Osteoblast (primary cell): ENCODE measurements around the gene NRXN2. TPM values are rescaled to one million over a fixed set of nuclear protein-coding genes. Genes with fewer than 3 reads are reported as not detected.

Experiments
- DNase-seq: peaks from one replicate; pipeline ENCODE4 v3.0.0; 2011; ENCODE audit warnings: low spot score, mixed read lengths; ENCODE audit not compliant: insufficient read length; ENCODE audit errors: missing footprints
- H2AFZ ChIP-seq: 2 replicates; pipeline ENCODE4 v1.6.0; 2011; ENCODE audit warnings: mild to moderate bottlenecking, low read length
- H3K27ac ChIP-seq: 2 replicates; pipeline ENCODE4 v1.5.1; 2011; ENCODE audit warnings: mild to moderate bottlenecking, low read depth, low read length, moderate library complexity
- H3K27me3 ChIP-seq: 2 replicates; pipeline ENCODE4 v1.6.0; 2012; ENCODE audit warnings: mild to moderate bottlenecking, control low read depth, inconsistent platforms, low read length, moderate library complexity; ENCODE audit not compliant: insufficient read depth
- H3K36me3 ChIP-seq: 2 replicates; pipeline ENCODE4 v1.5.1; 2011; ENCODE audit warnings: mild to moderate bottlenecking, low read length, control low read depth, moderate library complexity; ENCODE audit not compliant: insufficient read depth
- H3K4me1 ChIP-seq: 2 replicates; pipeline ENCODE4 v1.5.1; 2011; ENCODE audit warnings: mild to moderate bottlenecking, low read length, control low read depth, moderate library complexity; ENCODE audit not compliant: insufficient read depth
- H3K4me2 ChIP-seq: 2 replicates; pipeline ENCODE4 v1.6.0; 2011; ENCODE audit warnings: mild to moderate bottlenecking, low read length; ENCODE audit not compliant: insufficient read depth
- H3K4me3 ChIP-seq: fragments of 200-600 bp; sonication (generic); 3 replicates; pipeline ENCODE4 v1.5.1; 2012; ENCODE audit warnings: mild to moderate bottlenecking, low read length, inconsistent platforms; ENCODE audit not compliant: insufficient read depth
- H3K79me2 ChIP-seq: 2 replicates; pipeline ENCODE4 v1.6.0; 2012; ENCODE audit warnings: mild to moderate bottlenecking, low read length, control low read depth, inconsistent platforms; ENCODE audit not compliant: insufficient read depth
- H3K9me3 ChIP-seq: 2 replicates; pipeline ENCODE4 v1.5.1; 2011; ENCODE audit warnings: low read depth, low read length, control low read depth
- H4K20me1 ChIP-seq: 2 replicates; pipeline ENCODE4 v1.6.0; 2012; ENCODE audit warnings: mild to moderate bottlenecking, low read length, control low read depth; ENCODE audit not compliant: insufficient read depth
- total RNA-seq: library from RNA; depleted of rRNA; stranded (reverse); fragments of >200 nt; gene quantifications from 2 replicates; pipeline ENCODE4 v1.2.3, GENCODE V29; 2012
- TF ChIP-seq, protein P1 (sequence below): IDR thresholded peaks from 2 replicates; pipeline ENCODE4 v1.5.1; 2011; ENCODE audit warnings: mild to moderate bottlenecking, low read depth, low read length, moderate library complexity; ENCODE audit errors: extremely low read depth

Gene NRXN2
- total RNA-seq, 1 donor, result 90.1 TPM

DNA sequence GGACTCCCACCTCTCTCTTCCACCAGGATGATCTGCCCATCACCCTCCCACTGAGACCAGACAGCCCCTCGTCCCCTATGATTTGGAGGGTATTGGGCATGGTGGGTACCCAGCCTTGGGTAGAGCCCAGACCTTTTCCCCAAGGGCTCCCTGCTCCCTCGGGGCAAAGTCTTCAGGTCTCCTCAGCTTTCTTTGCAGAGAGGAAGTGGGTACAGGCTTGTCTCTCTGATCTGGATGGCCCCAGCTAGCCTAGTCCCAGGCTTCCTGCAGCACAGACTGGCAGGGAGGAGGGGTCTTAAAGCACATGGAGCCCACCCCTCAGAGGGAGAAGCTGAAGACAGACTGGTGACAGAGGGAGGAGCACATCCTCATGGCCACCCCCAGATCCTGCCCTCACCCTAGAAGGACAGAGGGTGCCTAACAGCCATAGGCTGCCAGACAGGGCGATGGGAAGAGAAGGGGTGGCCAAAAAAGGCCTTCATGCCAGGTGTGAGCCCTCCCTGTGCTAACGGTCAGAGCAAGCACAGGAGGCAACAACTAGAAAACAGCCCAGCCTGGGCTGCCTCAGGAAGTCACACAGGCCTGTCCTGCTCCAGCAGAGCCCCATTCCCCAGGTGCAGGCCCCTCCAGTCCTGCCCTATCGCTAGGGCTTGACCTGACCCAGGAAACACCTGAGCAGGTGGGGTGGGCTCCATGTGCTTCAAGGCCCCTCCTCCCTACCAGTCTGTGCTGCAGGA is 101.5 kb downstream of the NRXN2 start:
- TF ChIP-seq, protein P1, sequence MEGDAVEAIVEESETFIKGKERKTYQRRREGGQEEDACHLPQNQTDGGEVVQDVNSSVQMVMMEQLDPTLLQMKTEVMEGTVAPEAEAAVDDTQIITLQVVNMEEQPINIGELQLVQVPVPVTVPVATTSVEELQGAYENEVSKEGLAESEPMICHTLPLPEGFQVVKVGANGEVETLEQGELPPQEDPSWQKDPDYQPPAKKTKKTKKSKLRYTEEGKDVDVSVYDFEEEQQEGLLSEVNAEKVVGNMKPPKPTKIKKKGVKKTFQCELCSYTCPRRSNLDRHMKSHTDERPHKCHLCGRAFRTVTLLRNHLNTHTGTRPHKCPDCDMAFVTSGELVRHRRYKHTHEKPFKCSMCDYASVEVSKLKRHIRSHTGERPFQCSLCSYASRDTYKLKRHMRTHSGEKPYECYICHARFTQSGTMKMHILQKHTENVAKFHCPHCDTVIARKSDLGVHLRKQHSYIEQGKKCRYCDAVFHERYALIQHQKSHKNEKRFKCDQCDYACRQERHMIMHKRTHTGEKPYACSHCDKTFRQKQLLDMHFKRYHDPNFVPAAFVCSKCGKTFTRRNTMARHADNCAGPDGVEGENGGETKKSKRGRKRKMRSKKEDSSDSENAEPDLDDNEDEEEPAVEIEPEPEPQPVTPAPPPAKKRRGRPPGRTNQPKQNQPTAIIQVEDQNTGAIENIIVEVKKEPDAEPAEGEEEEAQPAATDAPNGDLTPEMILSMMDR, result no peak
- no peaks in the 10 kb centered on the region for H3K79me2 ChIP-seq
- no peak overlapping the region for H3K4me2 ChIP-seq
- no peak overlapping the region for H2AFZ ChIP-seq
- no peaks in the 10 kb centered on the region for H3K9me3 ChIP-seq
- H4K20me1 ChIP-seq, result peaks cover 22% of the 10 kb centered on the region
- no peak for DNase-seq
- no peaks in the 10 kb centered on the region for H3K27me3 ChIP-seq
- H3K4me1 ChIP-seq, result peaks cover 3% of the 10 kb centered on the region
- no peak overlapping the region for H3K4me3 ChIP-seq
- no peak overlapping the region for H3K27ac ChIP-seq
- H3K36me3 ChIP-seq, result peaks cover 41% of the 10 kb centered on the region

DNA sequence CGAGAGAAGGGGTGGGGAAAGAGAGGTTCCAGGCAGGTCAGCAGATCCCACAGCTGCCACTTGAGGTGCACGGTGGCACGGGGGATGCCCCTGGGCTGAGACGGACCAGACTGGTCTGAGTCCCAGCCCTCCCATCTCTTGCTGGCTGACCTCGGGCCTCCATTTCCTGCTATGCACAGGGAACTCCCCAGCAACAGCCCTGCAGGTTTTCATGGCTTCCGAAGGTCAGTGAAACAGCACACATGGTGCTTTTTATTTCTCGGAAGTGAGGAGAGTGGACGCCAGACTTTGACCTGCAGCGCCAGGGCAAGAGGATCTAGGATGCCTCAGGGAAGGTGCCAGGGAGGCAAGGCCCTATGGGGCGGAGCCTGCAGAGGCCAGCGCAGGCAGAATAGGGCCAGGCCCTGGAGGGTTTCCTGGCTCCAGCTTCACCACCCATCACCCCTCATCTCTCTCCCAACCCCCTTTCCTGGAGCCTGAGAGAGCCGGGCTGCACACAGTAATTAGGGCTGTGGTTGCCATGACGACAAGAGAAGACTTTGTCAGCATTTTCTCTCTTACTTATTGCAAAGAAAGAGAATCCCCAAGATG is 102.5 kb downstream of the NRXN2 start:
- DNase-seq, result no peak
- Histone ChIP-seq H3K4me3 (no peak overlapping the region), H3K9me3 (no peaks in the 10 kb centered on the region), H2AFZ (no peak overlapping the region), H4K20me1 (peaks cover 24% of the 10 kb centered on the region), H3K79me2 (no peaks in the 10 kb centered on the region), H3K4me1 (peaks cover 3% of the 10 kb centered on the region), H3K27me3 (no peaks in the 10 kb centered on the region), H3K4me2 (no peak overlapping the region), H3K27ac (no peak overlapping the region), H3K36me3 (peaks cover 41% of the 10 kb centered on the region)
- TF ChIP-seq, protein P1, result no peak

GRCh38 chr11:64619811-64620380 is 103.1 kb downstream of the NRXN2 start:
- TF ChIP-seq, protein P1, result no peak
- H2AFZ ChIP-seq, result no peak overlapping the region

GRCh38 chr11:64619196-64619595 is 103.8 kb downstream of the NRXN2 start:
- no peak for DNase-seq
- Histone ChIP-seq H3K36me3 (peaks cover 41% of the 10 kb centered on the region), H3K4me1 (peaks cover 3% of the 10 kb centered on the region), H3K27ac (no peak overlapping the region), H3K9me3 (no peaks in the 10 kb centered on the region), H3K79me2 (no peaks in the 10 kb centered on the region), H3K4me3 (no peak overlapping the region), H3K4me2 (no peak overlapping the region), H2AFZ (no peak overlapping the region), H3K27me3 (no peaks in the 10 kb centered on the region), H4K20me1 (peaks cover 24% of the 10 kb centered on the region)
- TF ChIP-seq, protein P1, result no peak

More at GRCh38 chr11:64619811-64620380, 103.1 kb downstream of the NRXN2 start:
- Histone ChIP-seq H3K27me3 (no peaks in the 10 kb centered on the region), H3K4me2 (no peak overlapping the region), H3K4me3 (no peak overlapping the region), H3K79me2 (no peaks in the 10 kb centered on the region), H4K20me1 (peaks cover 24% of the 10 kb centered on the region), H3K27ac (no peak overlapping the region), H3K4me1 (peaks cover 3% of the 10 kb centered on the region), H3K9me3 (no peaks in the 10 kb centered on the region), H3K36me3 (peaks cover 41% of the 10 kb centered on the region)
- peak; percentile 93 for DNase-seq
